Transverse colon (tissue), 4 donors: Measurements from ENCODE around the gene ZNF606. TPM values are rescaled to one million over a fixed set of nuclear protein-coding genes. Genes with fewer than 3 reads are reported as not detected.

Experiments used
- DNase-seq: peaks from one replicate; pipeline ENCODE4 v3.0.0-alpha.2; 2019
- H3K27ac ChIP-seq, 4 donors: fragments of 200-600 bp; sonication (generic); 2 replicates each; pipeline ENCODE4 v1.5.1; 2016 to 2018; ENCODE audit warnings: inconsistent platforms in 4 of 4
- H3K27me3 ChIP-seq: fragments of 200-600 bp; sonication (generic); 2 replicates; pipeline ENCODE4 v1.5.1; 2017; ENCODE audit warnings: inconsistent platforms
- H3K36me3 ChIP-seq, 4 donors: fragments of 200-600 bp; sonication (generic); 2 replicates each; pipeline ENCODE4 v1.5.1; 2017 to 2019; ENCODE audit warnings: inconsistent platforms in 4 of 4
- H3K4me1 ChIP-seq, 4 donors: fragments of 200-600 bp; sonication (generic); 2 replicates each; pipeline ENCODE4 v1.5.1; 2017 to 2020; ENCODE audit warnings: inconsistent platforms in 4 of 4
- H3K4me3 ChIP-seq, 4 donors: fragments of 200-600 bp; sonication (generic); 1 replicate in 1 of 4; 2 replicates in 3 of 4; pipeline versions ENCODE4 v1.5.1 to v1.6.1; 2017 to 2019; ENCODE audit warnings: inconsistent platforms in 4 of 4
- H3K9me3 ChIP-seq, 2 donors: fragments of 200-600 bp; sonication (generic); 2 replicates each; pipeline ENCODE4 v1.5.1; 2017 to 2019; ENCODE audit warnings: inconsistent platforms in 2 of 2
- EP300 ChIP-seq: sonication (generic); formaldehyde crosslinking; IDR thresholded peaks from one replicate; pipeline ENCODE4 v1.6.1; 2017; ENCODE audit warnings: antibody characterized with exemption, low read depth
- POLR2A ChIP-seq: fragments of 450-650 bp; IDR thresholded peaks from one replicate; pipeline ENCODE4 v1.6.1; 2016; ENCODE audit warnings: antibody characterized with exemption, mild to moderate bottlenecking, moderate library complexity
- POLR2AphosphoS5 ChIP-seq, 3 donors: sonication (generic); formaldehyde crosslinking; IDR thresholded peaks; one replicate each; pipeline ENCODE4 v1.6.1; 2016; ENCODE audit warnings: antibody characterized with exemption in 3 of 3
- WGBS, 2 donors: methylation state at CpG; one replicate each; pipeline ENCODE4 v1.1.5; 2018; ENCODE audit warnings: low coverage in 1 of 2; 5-methylcytosine and 5-hydroxymethylcytosine counted together
- in situ Hi-C, 4 donors: fragments of 200-750 bp; cut with MboI; loops; one replicate each; pipeline versions ENCODE4 v1.15.0 to v1.15.1; 2017; ENCODE audit warnings: low sequenced_read_pairs in 3 of 4, low pct_ligation_motif_present in 1 of 4, low pct_unique_long_range_greater_than_20kb in 1 of 4
- intact Hi-C: fragments of 100-400 bp; cut with DNase I; formaldehyde crosslinking; loops from one replicate; pipeline ENCODE4 v1.15.1; 2023; ENCODE audit warnings: low total_unique reads
- total RNA-seq, 4 donors: library from RNA; depleted of rRNA; stranded (reverse); fragments of >200 nt; gene quantifications; one replicate each; pipeline ENCODE4 v1.1.0, GENCODE V29; 2016
- TF ChIP-seq, protein P1 (sequence below), 5 experiments: fragments of 200-600 bp in 3 of 5; fragments of 450-650 bp in 2 of 5; sonication (generic) in 3 of 5; IDR thresholded peaks; 1 replicate in 2 of 5; 2 replicates in 3 of 5; pipeline ENCODE4 v1.5.1; 2016 to 2017; ENCODE audit warnings: antibody characterized with exemption in 5 of 5, inconsistent platforms in 3 of 5, mild to moderate bottlenecking in 2 of 5, moderate library complexity in 1 of 5

The ZNF606 gene
- total RNA-seq, 4 donors from 2014 or later: 13.7 to 27.7 (median 16.2) TPM

DNA sequence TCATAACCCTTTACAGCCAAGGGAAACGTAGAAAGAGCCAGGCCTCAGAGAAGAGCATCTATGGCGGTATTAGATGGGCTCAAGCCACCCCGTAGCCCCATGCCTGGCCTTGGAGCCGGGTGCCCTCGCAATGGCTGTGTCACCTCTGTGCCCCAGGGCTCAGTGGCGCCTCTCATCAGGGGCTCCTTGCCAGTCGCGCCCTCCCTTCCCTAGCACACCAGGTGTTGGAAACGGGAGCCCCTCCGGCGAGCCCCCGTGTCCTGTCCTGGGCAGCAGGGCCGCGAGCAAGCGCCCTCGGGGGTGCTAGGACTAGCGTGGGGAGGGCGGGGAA is 55.6 kb downstream of the ZNF606 start:
- Histone ChIP-seq H3K9me3 (peaks cover 22 to 38% of the 10 kb centered on the region in 2 donors), H3K36me3 (peaks cover 0 to 22% (median 8%) of the 10 kb centered on the region in 4 donors), H3K4me1 (peaks cover 0 to 10% (median 9%) of the 10 kb centered on the region in 4 donors), H3K27ac (peak overlapping the region; percentile 64 to 82 (median 75)), H3K4me3 (peak overlapping the region; percentile 64 to 82 (median 73)), H3K27me3 (no peaks in the 10 kb centered on the region)
- 2% methylated on average over 13 of the region's 18 CpGs; no CpG with 5 or more reads in 1 of the 2 donors for WGBS, 2 donors
- in situ Hi-C loops: no loop called here
- intact Hi-C loops: loop anchor here (10.0 kb wide), 1 partner anchor 58 kb away; the partner anchor contains the start of gene ZNF606
- TF ChIP-seq EP300 (no peak), POLR2A (no peak), POLR2AphosphoS5 (IDR thresholded peaks at IDR 0.05) (no peak)
- TF ChIP-seq, protein P1, sequence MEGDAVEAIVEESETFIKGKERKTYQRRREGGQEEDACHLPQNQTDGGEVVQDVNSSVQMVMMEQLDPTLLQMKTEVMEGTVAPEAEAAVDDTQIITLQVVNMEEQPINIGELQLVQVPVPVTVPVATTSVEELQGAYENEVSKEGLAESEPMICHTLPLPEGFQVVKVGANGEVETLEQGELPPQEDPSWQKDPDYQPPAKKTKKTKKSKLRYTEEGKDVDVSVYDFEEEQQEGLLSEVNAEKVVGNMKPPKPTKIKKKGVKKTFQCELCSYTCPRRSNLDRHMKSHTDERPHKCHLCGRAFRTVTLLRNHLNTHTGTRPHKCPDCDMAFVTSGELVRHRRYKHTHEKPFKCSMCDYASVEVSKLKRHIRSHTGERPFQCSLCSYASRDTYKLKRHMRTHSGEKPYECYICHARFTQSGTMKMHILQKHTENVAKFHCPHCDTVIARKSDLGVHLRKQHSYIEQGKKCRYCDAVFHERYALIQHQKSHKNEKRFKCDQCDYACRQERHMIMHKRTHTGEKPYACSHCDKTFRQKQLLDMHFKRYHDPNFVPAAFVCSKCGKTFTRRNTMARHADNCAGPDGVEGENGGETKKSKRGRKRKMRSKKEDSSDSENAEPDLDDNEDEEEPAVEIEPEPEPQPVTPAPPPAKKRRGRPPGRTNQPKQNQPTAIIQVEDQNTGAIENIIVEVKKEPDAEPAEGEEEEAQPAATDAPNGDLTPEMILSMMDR (IDR thresholded peaks at IDR 0.05): no peak
- DNase-seq: no peak

DNA sequence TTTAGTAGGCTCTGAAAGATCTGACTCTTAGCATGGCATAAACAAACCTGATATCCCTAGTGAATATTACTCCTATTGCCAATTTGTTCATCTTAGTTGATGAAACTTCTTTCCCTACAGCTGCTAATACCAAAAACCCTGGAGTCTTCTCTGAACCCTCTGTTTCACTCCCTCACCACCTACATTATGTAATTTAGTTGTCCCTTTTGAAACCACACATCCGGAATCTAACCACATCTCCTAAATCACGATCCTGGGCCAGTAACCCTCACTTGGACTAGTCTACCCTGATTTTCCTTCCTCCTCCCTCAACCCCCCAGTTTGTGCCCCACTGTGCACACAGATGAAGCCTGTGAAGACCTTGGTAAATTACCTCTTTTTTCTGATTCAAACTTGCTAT is 56.3 kb downstream of the ZNF606 start:
- TF ChIP-seq EP300: no peak
- TF ChIP-seq POLR2AphosphoS5 (IDR thresholded peaks at IDR 0.05): no peak
- no peak for TF ChIP-seq POLR2A
- TF ChIP-seq, protein P1 (IDR thresholded peaks at IDR 0.05): no peak
- Histone ChIP-seq H3K36me3 (peaks cover 0 to 29% (median 12%) of the 10 kb centered on the region in 4 donors), H3K4me1 (peaks cover 0 to 10% (median 9%) of the 10 kb centered on the region in 4 donors), H3K27me3 (no peaks in the 10 kb centered on the region), H3K9me3 (peaks cover 28 to 45% of the 10 kb centered on the region in 2 donors), H3K27ac (no peak overlapping the region), H3K4me3 (peak overlapping the region in 2 of 4 donors; percentile 72 to 74)
- intact Hi-C loops (loop anchor here (10.0 kb wide), 1 partner anchor 58 kb away; the partner anchor contains the start of gene ZNF606), in situ Hi-C loops (no loop called here)
- 75 to 84% methylated on average over 2 of the region's 2 CpGs for WGBS, 2 donors
- no peak for DNase-seq

DNA sequence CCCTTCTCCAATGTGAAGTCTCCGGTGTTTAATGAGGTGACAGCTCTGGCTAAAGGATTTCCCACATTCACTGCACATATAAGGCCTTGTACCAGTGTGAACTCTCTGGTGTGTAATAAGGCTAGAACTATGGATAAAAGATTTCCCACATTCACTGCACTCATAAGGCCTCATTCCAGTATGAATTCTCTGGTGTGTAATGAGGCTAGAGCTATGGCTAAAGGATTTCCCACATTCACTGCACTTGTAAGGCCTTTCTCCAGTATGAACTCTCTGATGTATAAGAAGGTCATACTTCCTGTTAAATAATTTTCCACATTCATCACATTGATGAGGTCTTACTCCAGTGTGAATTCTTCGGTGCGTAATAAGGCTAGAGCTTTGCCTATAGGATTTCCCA is 61.0 kb downstream of the ZNF606 start:
- Histone ChIP-seq H3K27ac (no peak overlapping the region), H3K27me3 (no peaks in the 10 kb centered on the region), H3K36me3 (peaks cover 0 to 61% (median 20%) of the 10 kb centered on the region in 4 donors), H3K4me3 (no peak overlapping the region), H3K4me1 (peaks cover 0 to 6% (median 3%) of the 10 kb centered on the region in 4 donors), H3K9me3 (peaks cover 66 to 85% of the 10 kb centered on the region in 2 donors)
- intact Hi-C loops (loop anchor here (10.0 kb wide), 1 partner anchor 63 kb away; the partner anchor contains the start of gene ZNF606), in situ Hi-C loops (no loop called here)
- WGBS, 2 donors: 94% methylated on average over 3 of the region's 3 CpGs; no CpG with 5 or more reads in 1 of the 2 donors
- no peak for TF ChIP-seq EP300
- DNase-seq: no peak

DNA sequence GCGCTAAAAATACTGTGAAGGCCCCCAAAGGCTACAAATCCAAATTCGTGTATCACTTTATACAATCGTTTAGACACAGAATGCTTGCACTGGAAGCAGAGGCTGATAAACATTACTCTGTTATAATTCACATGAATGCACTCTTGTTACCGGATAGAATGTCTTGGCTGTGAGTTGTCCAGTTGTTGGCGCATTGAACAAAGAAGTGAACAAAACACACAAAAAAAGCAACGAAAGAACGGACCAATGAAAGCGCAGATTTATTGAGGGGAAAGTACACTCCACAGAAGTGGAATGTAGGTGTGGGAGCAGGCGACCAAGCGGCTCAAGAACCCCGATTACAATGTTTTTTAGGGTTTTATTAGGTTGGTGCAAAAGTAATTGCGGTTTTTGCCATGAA is 66.9 kb downstream of the ZNF606 start:
- in situ Hi-C loops (no loop called here), intact Hi-C loops (no loop called here)
- Histone ChIP-seq H3K36me3 (peaks cover 0 to 26% (median 5%) of the 10 kb centered on the region in 4 donors), H3K4me3 (no peak overlapping the region), H3K9me3 (peaks cover 55 to 70% of the 10 kb centered on the region in 2 donors), H3K4me1 (peaks cover 0 to 10% (median 0%) of the 10 kb centered on the region in 4 donors), H3K27me3 (no peaks in the 10 kb centered on the region), H3K27ac (no peak overlapping the region)
- DNase-seq: no peak
- 85 to 87% methylated on average over 12 of the region's 12 CpGs for WGBS, 2 donors
- TF ChIP-seq EP300 (no peak), POLR2A (no peak), POLR2AphosphoS5 (IDR thresholded peaks at IDR 0.05) (no peak)
- TF ChIP-seq, protein P1 (IDR thresholded peaks at IDR 0.05): no peak
